Ureter (tissue), 1 donor: ENCODE data around the gene UAP1L1. TPM values are rescaled to one million over a fixed set of nuclear protein-coding genes. Genes with fewer than 3 reads are reported as not detected.
"Not testable (repeated sequence)": the region's sequence is repeated elsewhere in the genome, so short reads cannot be mapped to it uniquely, and the experiment has no call there.

ENCODE experiments used
- DNase-seq: peaks from one replicate; pipeline ENCODE4 v3.0.0-alpha.2; 2020; ENCODE audit warnings: low spot score
- total RNA-seq: library from RNA; stranded (reverse); gene quantifications from one replicate; pipeline ENCODE4 v1.2.4, GENCODE V29; 2023
- donor health status: DM: yes; HTN: yes; CAD: no.

The UAP1L1 gene, protein sequence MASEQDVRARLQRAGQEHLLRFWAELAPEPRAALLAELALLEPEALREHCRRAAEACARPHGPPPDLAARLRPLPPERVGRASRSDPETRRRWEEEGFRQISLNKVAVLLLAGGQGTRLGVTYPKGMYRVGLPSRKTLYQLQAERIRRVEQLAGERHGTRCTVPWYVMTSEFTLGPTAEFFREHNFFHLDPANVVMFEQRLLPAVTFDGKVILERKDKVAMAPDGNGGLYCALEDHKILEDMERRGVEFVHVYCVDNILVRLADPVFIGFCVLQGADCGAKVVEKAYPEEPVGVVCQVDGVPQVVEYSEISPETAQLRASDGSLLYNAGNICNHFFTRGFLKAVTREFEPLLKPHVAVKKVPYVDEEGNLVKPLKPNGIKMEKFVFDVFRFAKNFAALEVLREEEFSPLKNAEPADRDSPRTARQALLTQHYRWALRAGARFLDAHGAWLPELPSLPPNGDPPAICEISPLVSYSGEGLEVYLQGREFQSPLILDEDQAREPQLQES
- total RNA-seq = 12.7 TPM

DNA sequence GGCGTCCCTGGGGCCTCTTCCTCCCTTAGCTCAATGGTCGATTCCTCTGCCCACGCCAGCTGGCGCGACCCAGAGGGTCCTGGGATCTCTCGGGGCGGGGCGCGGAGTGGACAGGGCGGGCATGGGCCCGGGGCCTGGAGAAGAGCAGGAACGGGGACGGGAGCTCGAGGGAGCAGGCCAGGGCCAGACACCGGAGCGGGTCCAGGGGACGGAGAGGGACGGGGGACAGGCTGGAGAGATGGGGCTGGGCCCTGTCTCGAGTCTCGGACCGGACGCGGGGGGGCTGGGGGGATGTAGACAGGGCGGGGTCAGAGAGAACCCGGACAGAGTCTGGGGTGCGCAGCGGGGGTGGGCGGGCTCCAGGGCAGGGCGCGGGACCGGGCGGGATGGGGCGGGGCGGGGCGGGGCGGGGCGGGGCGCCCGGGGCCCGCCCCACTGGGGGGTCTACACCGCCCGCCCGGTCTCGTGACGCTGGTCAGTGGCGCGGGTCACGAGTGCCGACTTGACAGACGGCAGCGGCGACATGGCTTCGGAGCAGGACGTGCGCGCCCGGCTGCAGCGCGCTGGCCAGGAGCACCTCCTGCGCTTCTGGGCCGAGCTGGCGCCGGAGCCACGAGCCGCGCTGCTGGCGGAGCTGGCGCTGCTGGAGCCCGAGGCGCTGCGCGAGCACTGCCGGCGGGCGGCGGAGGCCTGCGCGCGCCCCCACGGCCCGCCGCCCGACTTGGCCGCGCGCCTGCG, at the start of gene UAP1L1:
TSS of gene UAP1L1 (plus strand) at position 508 of the 738 bp plus-strand sequence. CDS start at position 524, 16 bp downstream.
- peak; percentile 80 for DNase-seq

DNA sequence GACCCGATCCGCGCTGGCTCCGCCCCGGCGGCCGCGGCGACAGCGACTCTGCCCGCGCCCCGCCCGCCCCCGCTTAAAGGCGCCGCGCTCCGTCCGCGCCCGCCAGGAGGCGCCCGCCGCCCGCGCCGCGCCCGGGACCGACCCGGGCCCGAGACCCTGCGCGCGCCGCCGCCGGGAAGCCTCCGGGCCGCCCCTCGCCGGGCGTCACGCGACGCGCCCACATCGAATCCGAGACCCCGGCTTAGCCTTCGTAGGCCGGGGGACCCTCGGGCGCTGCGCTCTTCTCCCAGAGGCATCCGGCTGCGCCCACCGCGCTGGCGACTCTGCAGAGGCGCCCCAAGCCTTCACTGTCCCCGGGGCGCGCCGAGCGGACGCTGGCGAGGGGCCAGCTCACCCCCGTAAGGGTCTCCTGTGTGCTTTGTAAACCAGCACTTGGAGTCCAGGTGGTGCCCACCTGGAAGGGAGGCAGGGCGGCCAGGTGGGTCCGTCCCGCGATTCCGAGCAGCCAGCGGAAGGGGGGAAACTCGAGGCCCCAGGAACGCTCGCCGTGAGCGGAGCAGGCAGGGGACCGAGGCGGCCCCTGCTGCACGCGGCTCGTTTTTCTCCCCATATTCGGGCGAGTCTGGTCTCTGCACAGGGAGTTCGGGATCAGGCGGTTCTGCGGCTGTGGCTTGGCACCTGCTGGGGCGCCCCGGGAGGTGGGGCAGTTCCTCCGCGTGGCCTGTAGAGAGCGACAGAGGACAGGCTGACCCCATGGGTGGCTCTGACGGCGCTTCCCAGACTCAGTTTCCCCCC, 48.9 kb upstream of the UAP1L1 start:
- peak; percentile 68 for DNase-seq

DNA sequence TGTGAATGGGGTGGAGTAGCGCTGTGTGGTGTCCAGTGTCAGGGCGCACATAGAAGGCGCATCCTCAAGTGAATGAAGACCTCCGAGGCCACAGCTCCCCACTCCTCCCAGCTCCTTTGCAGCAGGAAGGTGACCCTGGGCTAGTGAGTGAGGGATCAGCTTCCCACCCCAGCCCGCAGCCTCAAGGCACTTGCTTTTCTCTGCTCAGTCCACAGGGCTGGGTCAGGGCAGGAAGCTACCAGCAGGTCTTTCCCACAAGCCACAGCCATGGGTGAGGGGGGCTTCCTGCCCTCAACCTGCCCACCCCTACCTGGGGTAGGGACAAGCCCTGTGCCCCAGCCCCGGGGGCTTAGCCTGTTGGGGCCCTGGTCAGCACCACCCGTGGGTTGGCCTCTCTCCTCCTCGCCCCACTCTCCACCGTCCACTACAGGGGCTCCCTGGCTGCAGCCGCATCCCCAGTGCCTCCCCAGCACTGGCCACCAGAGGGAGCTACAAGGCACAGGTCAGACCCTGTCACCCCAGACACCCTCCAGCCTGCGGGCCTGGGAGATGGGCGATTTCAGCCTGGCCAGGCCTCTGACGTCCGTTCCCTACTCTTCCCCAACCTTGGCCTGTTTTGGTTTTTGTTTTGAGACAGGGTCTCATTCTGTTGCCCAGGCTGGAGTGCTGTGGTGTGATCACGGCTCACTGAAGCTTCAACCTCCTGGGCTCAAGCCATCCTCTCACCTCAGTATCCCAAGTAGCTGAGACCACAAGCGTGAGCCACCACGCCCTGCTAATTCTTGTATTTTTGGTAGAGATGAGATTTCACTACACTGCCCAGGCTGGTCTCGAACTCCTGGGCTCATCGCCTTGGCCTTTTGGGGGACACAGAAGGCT, 48.0 kb upstream of the UAP1L1 start:
- DNase-seq = peak; percentile 73

- no peak for DNase-seq
Measured at GRCh38 chr9:137030006-137030405, 47.3 kb upstream of the UAP1L1 start.

GRCh38 chr9:137030538-137031527, 46.5 kb upstream of the UAP1L1 start:
- DNase-seq = no peak

DNA sequence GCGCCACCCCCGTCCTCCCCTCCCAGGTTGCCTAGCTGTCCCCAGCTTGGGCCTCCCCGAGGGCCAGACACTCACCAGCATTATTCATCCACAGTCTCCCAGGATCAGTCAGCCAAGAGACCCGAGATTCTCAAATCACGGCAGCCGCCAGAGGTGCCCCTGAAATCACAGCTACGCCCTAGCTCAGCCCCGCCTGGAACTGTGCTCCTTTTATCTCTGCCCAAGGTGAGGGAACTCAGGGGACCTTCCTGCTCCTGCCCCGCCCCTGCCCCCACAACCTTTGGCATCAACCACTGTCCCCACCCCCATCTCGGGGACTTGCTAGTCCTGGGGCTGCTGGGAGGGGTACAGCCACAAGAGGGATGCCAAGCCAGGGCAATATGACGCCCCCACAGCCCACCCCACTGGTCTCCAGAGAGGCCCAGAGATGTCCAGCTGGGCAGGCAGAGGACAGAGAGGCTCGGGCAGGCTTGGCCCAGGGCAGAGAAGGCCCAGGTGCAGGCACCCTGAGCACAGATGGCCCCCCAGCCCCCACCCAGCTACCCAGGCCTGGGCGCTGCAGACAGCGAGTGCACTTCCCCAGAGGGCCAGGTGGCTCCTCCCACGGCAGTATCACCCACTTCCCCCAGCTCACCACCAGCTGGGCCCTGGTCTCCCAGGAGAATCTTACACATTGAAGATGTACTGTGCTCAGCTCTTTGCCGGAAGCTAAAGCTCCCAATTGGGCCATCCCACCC, 45.2 kb upstream of the UAP1L1 start, which contains the start of gene FUT7:
TSS of gene FUT7 (minus strand) at position 185 of the 737 bp plus-strand sequence. CDS start at position 88, 97 bp downstream.
- DNase-seq = no peak

DNA sequence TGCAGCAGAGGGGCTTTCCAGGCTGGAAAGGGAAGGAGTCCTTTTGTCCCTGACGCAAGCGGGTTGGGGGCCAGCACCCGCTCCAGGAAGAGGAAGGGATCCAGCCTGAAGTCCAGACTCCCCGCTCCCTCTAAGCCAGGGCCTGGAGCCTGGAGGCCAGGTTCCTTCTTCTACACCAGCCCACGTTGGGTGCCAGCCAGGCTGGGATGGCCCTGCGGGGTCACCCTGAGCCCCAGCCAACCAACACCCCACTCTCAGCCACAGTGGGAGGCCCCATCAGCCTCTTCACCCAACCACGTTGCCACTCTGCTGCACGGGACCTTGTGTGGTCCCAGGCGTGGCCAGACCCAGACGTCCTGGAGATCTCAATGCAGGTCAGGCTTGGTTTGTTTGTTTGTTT, 44.5 kb upstream of the UAP1L1 start:
- no peak for DNase-seq

DNA sequence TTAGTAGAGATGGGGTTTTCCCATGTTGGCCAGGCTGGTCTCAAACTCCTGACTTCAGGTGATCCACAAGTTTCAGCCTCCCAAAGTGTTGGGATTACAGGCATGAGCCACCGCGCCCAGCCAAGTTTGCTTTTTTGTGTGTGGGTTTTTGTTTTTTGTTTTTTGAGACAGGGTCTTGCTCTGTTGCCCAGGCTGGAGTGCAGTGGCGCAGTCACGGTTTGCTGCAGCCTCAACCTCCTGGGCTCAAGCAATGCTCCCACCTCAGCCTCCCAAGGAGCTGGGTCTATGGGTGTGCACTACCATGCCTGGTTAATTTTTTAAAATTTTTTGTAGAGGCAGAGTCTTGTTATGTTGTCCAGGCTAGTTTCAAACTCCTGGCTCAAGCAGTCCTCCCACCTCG, 43.8 kb upstream of the UAP1L1 start:
- not testable (repeated sequence) for DNase-seq

GRCh38 chr9:137034039-137034708, 43.1 kb upstream of the UAP1L1 start:
- DNase-seq = no peak

- DNase-seq = peak; percentile 86
Measured at GRCh38 chr9:137034709-137035506, 42.4 kb upstream of the UAP1L1 start.

- DNase-seq = no peak
Measured at GRCh38 chr9:137035507-137035834, 41.8 kb upstream of the UAP1L1 start.

DNA sequence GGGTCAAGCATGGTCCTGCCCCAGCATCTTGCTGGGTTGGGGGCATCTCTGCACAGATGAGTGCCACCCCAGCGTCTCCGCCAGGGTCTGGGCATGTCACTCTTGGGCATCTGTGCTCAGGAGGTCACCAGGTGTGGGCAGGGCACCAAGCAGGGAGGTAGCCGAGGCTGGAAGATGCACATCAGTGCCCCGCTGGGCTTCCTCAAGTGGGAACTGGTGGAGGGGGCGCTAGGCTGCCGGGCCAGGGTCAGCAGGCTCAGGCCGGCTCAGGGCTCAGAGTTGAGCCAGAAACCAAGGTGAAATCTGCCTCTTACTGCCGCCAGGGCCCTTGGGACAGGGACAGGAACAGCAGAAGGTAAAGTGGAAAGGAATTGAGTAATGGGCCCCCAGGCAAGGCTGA, 41.4 kb upstream of the UAP1L1 start:
- no peak for DNase-seq

- no peak for DNase-seq
Measured at GRCh38 chr9:137037035-137037434, 40.3 kb upstream of the UAP1L1 start.

DNA sequence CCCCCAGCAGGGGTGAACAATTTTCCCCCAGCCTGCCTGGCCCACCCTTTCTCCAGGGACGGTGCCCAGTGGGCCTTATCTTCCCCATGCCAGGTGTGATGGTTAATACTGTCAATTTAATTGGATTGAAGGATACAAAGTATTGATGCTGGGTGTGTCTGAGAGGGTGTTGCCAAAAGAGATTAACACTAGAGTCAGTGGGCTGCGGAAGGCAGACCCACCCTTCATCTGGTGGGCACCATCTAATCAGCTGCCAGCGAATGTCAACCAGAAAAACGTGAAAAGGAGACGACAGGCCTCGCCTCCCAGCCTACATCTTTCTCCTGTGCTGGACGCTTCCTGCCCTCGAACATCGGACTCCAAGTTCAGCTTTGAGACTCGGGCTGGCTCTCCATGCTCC, 39.8 kb upstream of the UAP1L1 start:
- DNase-seq = no peak

GRCh38 chr9:137038916-137039315, 38.4 kb upstream of the UAP1L1 start:
- no peak for DNase-seq

DNA sequence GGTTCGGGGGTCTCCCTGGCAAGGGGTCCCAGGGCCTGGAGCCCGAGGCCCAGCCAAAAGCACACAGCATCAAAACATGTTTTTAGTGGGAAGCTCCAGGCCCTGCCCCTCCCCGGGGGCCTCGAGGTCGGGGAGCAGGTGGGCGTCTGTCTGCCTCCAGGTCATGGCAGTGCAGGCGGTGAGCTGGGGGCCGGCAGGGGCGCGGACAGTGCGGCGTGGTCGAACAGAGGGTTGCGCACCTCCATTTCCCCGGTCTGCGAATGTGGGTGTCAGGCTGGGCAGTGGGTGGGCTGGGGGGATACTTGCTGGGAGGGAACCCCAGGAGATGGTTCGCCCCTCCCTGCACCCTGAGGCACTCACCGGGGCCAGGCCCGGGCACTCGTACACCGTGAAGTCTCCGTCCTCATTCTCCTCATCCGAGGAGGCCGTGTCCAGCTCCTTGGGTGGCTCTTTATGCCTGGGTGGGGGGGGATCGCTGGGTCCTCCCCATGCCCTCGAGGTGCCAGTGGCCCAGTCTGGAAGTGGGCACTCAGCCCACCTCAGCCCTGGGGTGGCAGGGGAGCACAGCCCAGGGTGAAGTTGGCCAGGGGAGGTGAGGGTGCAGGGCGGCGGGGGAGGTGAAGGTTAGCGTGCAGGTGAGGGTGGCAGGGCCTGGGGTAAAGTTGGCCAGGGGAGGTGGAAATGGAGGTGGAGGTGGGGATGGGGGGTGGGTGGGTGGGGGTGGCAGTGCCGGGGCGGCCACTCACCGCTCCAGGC, 37.5 kb upstream of the UAP1L1 start:
- no peak for DNase-seq

DNA sequence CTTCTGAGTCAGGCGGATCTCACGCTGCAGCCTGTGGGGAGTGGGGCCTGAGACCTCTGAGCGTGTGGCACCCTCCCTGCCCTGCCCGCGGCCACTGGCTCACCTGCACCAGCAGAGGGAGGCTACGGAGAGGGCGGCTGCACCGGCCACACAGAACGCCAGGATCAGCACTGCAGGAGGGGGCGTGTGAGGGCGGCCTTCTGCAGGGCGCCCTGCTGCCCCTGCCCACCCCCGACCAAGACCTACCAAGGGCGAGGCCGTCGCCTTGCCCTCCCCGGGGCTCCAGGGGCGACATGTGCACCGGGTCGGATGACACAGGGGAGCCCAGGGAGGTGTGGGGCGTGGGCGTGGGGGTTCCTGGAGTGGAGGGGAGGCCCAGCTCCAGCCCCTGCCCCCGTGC, 36.7 kb upstream of the UAP1L1 start:
- DNase-seq = no peak
